Fibroblast of the conjunctiva (primary cell): ENCODE data around the gene APOL5.
"Not testable (repeated sequence)": the region's sequence is repeated elsewhere in the genome, so short reads cannot be mapped to it uniquely, and the experiment has no call there.

Experiments used
- DNase-seq: peaks from one replicate; pipeline ENCODE4 v3.0.0-alpha.2; 2010; ENCODE audit warnings: low read depth

APOL5 gene

GRCh38 chr22:35712672-35713071 is 5.0 kb upstream of the APOL5 start:
- DNase-seq, result no peak

- DNase-seq, result no peak
These were observed 1.7 kb downstream of the APOL5 start for GRCh38 chr22:35719212-35719875.

DNA sequence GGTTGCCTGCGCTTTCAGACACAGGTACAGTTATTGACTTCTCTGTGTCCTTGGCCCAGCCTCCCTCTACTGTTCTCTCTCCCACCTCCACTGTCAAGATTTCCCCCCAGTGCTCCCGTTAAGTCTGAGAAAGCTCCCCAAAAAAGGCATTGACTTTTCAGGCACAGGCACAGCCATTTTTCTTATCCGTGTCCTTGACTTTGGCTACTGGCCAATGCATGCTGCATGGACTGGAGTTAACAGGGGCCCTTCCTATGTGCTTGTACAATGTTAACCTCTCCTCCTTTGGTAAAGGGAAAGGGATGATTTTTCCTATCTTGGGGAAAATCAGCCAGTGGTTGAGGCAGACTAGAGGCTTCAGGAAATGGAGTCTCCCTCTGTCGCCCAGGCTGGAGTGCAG is 4.3 kb downstream of the APOL5 start:
- DNase-seq, result no peak

DNA sequence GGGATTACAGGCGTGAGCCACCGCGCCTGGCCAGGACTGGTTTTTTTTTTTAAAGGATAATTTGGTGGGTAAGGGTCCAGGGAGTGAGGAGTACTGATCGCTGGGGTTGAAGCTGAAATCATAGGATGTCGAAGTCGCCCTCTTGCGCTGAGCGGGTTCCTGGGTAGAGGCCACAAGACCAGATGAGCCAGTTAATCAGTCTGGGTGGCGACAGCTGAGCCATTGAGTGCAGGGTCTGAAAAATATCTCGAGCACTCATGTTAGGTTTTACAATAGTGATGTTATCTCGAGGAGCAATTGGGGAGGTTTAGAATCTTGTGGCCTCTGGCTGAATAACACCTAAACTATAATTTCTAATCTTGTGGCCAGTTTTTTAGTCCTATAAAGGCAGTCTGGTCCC is 7.8 kb downstream of the APOL5 start:
- no peak for DNase-seq

GRCh38 chr22:35726398-35726797 is 8.7 kb downstream of the APOL5 start:
- DNase-seq, result no peak

DNA sequence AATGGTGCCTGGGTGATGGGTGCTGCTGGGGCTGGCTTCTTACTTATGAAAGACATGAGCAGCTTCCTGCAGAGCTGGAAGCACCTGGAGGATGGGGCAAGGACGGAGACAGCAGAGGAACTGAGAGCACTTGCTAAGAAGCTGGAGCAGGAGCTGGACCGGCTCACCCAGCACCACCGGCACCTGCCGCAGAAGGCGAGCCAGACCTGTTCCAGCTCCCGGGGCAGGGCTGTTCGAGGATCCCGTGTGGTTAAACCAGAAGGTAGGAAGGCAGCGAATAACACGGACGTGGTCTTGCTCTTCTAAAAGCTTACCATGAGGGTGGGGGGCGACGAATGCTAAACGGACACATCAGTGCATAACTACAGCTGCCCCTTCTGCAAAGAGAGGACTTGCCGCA is 9.3 kb downstream of the APOL5 start:
- DNase-seq, result no peak

DNA sequence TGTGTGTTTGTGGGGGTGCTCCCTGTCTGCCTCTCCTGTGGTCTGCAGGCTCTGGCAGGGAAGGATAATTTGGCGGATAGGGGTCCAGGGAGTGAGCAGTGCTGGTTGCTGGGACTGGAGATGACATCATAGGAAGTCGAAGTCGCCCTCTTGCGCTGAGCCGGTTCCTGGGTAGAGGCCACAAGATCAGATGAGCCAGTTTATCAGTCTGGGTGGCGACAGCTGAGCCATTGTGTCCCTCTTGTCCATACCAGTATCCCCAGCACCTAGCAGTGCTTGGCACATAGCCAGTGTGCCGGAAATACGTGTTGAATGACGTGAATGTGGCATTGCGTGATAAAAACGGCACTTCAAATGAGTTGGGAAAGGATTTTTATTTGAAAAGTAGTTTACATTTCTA is 9.8 kb downstream of the APOL5 start:
- DNase-seq, result no peak

- DNase-seq, result no peak
These were observed 11.1 kb downstream of the APOL5 start for GRCh38 chr22:35728639-35729308.

DNA sequence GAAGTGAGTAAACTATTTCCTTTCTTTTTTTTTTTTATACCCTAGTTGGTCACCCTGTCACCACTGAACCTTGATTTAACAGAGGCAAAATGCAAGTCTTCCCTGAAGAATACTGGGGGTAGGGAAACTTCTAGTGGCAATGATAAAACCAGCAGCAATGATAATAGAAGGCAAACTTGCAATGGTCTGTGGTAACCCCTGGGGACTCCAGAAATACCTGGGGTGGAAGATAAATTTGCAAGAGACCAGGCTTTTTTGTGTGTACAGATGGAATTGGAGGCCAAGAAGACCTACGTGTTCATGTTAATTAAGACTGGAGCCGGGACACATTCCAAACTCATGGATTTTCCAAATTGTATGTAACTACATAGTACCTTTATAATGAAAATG is 11.6 kb downstream of the APOL5 start:
- DNase-seq, result no peak

- DNase-seq, result no peak
These were observed 13.6 kb downstream of the APOL5 start for GRCh38 chr22:35731321-35731720.

- DNase-seq, result no peak
These were observed 14.4 kb downstream of the APOL5 start for GRCh38 chr22:35732116-35732515.

DNA sequence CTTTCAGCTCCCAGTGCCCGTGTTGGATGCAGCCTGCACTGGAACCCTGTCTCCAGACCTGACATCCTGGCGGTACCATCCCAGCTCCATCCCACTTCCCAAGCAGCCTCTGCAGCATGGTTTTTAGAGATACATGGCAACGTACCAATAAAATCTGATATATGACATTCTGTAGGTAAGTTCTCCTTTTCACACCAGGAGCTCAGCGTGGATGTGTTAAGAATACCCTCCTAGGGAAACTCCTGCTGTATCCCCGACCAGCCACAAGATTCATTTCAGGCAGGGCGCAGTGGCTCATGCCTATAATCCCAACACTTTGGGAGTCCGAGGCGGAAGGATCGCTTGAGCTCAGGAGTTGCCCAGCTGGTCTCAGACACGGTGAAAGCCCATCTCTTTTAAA is 15.4 kb downstream of the APOL5 start:
- DNase-seq, result no peak

DNA sequence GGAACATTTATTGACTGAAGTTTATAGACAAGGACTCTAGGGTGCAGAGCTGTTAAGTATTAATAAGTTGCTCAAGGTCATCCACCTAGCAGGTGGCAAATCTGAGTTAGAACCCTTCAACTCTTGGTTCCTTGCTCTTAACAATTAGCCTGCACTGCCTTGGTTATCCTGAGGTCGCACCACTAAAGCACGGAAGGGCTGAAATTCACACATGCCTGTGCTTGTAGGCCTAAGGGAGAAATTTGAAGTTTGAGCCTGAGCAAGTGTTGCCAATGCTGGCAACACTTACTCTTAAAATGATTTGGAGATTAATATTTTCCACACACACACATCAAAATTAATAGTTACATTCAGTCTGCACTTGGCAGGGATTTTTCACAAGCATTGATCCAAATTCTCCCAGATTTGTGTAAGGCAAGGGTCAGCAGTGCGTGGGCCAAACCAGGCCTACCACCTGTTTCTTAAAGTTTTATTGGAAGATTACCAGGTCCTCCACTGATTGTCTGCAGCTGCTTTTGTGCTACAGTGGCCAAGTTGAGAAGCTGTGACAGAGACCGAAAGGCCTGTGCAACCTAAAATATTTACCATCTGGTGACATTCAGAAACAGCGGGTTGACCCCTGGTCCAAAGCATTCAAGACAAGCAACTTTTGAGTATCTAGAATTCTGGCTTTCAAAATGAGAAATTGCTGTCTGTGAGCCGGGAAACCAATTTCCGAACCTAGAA is 16.3 kb downstream of the APOL5 start:
- DNase-seq, result no peak

GRCh38 chr22:35734517-35734827 is 16.8 kb downstream of the APOL5 start:
- no peak for DNase-seq

DNA sequence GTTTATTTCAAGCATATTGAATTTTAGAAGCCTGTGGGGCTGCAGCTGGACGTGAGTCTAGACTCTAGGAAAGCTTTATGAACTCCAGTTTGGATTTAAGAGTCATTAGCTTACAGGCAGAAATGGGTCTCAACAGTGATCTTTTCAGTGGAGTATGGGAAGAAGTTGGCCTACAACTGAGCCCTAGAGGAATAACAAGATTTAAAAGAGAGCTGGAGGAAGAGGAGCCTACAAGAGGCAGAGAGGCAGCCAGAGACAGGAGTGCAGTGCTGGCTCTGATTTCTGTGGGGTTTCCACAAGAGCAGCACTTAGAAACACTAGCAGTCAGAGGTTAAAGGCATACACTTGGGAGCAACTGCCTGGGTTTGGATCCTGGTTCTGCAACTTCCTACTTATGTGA is 17.9 kb downstream of the APOL5 start:
- no peak for DNase-seq

- DNase-seq, result no peak
These were observed 18.5 kb downstream of the APOL5 start for GRCh38 chr22:35736166-35736565.

DNA sequence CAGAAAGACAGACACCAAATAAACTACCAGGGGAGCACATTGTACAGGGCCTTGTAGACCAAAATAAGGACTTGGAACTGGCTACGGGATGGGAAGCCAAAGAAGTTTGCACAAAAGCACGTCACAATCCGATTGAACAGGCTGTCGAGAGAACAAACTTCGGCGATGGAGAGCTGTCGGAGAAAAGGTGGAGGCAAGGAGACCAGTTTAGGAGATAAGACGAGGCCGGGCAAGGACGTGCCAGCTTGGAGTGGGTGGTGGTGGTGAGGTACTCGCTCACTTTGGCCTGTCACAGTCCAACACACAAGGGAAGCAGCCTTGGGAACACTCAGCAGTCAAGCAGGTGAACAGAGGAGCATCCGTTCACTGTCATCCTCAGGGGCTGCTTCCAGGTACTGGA is 19.0 kb downstream of the APOL5 start:
- DNase-seq, result no peak

DNA sequence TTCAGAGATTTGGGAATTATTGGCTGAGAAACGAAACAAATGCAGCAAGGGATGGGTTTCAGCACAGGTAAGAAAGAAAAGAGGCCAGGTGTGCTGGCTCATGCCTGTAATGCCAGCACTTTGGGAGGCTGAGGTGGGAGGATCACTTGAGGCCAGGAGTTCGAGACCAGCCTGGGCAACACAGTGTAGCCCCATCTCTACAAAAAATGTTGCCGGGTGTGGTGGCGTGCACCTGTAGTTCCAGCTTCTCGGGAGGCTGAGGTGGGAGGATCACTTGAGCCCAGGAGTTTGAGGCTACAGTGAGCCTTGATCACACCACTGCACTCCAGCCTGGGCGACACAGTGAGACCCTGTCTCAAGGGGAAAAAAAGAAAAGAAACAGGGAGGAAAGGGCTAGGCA is 20.2 kb downstream of the APOL5 start:
- not testable (repeated sequence) for DNase-seq

DNA sequence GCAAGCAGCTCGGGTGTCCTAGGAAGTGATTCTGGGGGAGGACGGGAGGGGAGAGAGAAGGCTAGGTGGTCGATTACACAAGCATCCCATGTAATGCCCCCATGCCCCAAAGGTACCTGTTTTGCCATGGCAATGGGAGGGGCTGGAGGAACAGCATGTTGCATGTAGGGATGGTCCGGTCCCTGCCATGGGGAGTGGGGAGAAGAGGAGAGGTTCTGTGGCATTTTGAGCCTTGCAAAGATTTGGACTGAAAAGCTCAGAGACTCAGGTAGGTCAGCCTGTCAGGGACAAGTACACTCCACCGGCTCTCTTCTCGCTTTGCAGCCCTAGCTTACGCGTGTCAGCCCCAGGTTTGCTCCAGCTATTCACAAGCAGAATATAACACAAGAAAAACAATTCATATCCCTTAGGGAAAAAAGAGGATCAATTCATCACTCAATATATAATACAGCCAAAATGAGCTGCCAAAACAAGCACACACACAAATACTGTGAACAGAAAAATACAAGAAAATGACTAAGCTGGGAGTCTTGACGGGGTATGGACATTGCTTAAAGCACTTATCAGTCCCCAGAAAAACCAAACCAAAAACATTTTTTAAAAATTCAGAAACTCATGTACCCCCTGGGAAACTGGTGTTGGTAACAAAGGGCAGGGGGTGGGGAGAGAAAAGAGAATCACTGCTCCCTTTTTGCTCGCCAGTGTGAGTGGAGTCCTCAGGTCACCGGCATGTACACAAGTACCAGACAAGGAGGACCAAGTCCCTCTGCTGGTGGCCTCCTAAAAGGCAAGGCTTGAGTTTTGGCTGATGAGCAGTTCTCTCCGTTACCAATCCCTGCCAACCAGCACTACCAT is 21.6 kb downstream of the APOL5 start:
- DNase-seq, result no peak

DNA sequence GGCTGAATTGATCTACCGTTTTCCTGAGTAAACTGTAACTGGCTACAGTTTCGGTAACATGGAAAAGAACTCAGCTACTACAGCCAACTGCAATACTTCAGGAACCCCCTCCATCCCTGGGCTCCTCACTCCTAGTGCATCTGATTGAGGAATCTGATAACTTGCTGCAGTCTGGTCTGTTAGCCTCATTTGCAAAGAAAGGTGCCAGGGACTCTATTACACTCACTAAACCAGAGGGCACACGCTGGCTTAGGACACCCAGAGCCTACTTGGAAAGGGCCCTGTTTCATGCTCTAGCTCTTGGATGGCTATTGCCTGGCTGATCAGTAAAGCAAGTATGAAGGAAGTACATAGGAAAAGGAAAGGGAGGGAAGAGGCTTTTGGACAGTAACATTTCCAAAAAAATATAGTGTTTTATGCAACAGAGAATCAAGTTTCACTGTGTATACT is 22.3 kb downstream of the APOL5 start:
- DNase-seq, result no peak

GRCh38 chr22:35740616-35741015 is 22.9 kb downstream of the APOL5 start:
- DNase-seq, result no peak

DNA sequence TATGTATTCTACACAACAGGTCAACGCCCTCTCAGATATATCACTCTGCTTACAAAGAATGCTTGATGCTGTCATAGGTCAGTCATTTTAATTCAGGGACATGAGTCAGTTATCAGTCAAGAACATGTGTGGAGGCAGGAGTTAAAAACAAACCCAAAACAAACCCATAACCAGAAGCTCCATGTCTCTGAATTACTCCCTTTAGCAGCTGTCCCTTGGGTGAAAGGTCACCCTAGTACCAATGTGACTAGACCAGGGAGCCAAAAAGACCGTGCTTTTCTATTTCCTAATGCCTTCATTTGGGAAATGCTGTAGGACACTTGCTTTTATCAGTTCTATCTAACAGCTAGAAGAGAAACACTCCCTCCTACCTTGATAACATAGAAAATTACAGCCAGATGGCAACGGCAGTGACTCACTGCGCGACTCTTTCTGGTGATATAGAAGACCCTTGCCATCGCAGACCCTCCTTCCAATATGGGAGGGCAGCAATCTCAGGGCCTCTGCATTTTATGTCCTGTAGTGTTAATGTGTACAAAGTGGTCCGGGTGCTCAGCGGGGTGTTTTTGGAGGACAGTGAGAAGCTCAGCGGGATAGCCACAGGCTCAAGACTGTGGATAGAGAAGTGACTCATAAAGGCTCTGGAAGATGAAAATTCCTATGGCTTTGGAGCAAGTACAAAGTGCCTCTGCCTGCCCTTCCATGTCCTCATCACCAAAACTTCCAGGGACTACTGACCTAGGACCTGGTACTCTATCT is 24.8 kb downstream of the APOL5 start:
- DNase-seq, result peak; percentile 70
